SK-N-MC (cell line): ENCODE measurements around the gene ANAPC15.

Source experiments
- DNase-seq: peaks from one replicate; pipeline ENCODE4 v3.0.0-alpha.2; 2011; ENCODE audit warnings: low read depth, low spot score
- H3K27ac ChIP-seq: fragments of 200-600 bp; sonication (generic); 2 replicates; pipeline ENCODE4 v1.5.1; 2016; ENCODE audit warnings: mixed run types
- H3K36me3 ChIP-seq: fragments of 200-600 bp; sonication (generic); 2 replicates; pipeline ENCODE4 v1.6.1; 2017; ENCODE audit warnings: antibody characterized with exemption, low read length, mixed read lengths; ENCODE audit not compliant: insufficient read depth
- H3K4me3 ChIP-seq: fragments of 200-600 bp; sonication (generic); 2 replicates; pipeline ENCODE4 v1.5.1; 2016
- H3K9ac ChIP-seq: fragments of 200-600 bp; sonication (generic); 2 replicates; pipeline ENCODE4 v1.8.0; 2017; ENCODE audit warnings: mixed run types, mixed read lengths; ENCODE audit not compliant: insufficient read length
- H3K9me3 ChIP-seq: fragments of 200-600 bp; sonication (generic); 2 replicates; pipeline ENCODE4 v1.6.1; 2017; ENCODE audit warnings: low read depth, mild to moderate bottlenecking, antibody characterized with exemption, low read length, moderate library complexity, mixed read lengths
- EZH2 ChIP-seq: fragments of 200-600 bp; sonication (generic); IDR thresholded peaks from one replicate; pipeline ENCODE4 v1.6.1; 2017; ENCODE audit warnings: antibody characterized with exemption
- FOXP2 ChIP-seq: optimal IDR thresholded peaks from 2 replicates; pipeline ENCODE3; 2011; ENCODE audit warnings: mild to moderate bottlenecking, moderate library complexity; ENCODE audit not compliant: insufficient read depth; ENCODE audit errors: extremely low read length, control extremely low read depth
- POLR2AphosphoS5 ChIP-seq: IDR thresholded peaks from 2 replicates; pipeline ENCODE4 v1.6.1; 2012; ENCODE audit warnings: mild to moderate bottlenecking, low read depth, low read length, borderline replicate concordance

The ANAPC15 gene

DNA sequence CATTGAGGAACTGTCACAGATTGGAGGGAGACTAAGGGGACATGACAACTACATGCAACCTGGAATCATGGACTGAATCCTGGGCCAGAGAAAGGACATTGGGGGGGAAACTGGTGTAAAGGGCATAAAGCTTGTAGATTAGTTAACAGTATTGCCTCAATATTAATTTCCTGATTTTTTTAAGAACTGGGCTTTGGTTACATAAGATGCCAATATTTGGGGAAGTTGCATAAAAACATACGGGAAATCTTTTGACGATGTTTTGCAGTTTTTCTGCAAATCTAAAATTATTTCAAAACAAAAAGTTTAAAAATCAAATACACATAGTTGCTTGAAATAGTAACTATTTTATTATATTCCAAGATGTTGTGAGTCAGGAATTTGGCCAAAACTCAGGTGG is 20.2 kb upstream of the ANAPC15 start:
- Histone ChIP-seq H3K4me3 (no peak overlapping the region), H3K36me3 (no peaks in the 10 kb centered on the region), H3K27ac (no peak overlapping the region), H3K9me3 (peaks cover 8% of the 10 kb centered on the region; the same call in 1 of the 2 replicates), H3K9ac (no peak overlapping the region)
- DNase-seq, result no peak
- no peak for TF ChIP-seq FOXP2
- no peak for TF ChIP-seq EZH2
- TF ChIP-seq POLR2AphosphoS5, result no peak

DNA sequence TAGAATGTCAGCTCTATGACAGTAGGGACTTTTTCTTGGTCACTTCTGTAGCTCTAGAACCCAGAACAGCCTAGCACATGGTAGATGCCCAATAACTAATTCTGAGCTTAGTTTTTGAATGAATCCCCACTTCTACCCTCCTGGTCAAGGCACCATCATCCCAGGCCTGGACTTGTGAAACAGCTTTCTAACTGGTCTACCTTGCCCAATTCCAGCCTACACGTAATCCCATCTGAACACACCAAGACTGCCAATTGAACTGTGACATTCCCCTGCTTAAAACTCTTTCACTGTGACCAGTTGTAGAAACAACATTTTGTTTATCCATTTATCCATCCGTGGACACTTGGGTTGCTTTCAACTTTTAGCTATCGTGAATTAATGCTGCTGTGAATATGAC is 16.9 kb upstream of the ANAPC15 start:
- H3K9ac ChIP-seq, result no peak overlapping the region
- H3K9me3 ChIP-seq, result peaks cover 8% of the 10 kb centered on the region; the same call in 1 of the 2 replicates
- no peak overlapping the region for H3K4me3 ChIP-seq
- TF ChIP-seq POLR2AphosphoS5 (no peak), EZH2 (no peak), FOXP2 (no peak)
- H3K27ac ChIP-seq, result no peak overlapping the region
- no peak for DNase-seq
- no peaks in the 10 kb centered on the region for H3K36me3 ChIP-seq

DNA sequence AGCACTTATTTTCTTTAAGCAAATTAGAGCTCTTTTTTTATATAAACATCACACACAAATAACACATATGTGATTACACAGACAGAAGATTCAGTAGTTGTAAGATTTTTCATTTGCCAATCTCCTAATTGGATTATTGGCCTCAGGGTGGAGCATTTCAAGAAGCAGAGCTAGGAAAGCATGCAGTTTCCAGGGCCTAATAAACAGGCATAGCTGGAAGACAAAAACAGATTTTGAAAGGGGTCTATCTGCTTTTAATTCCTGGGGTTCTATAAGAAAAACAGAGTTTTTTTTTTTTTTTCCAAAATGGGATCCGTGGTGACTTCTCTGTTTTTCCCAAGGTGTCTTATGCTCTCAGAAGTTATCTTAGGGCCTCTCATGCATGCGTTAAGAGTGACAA is 15.4 kb upstream of the ANAPC15 start:
- H3K36me3 ChIP-seq, result no peaks in the 10 kb centered on the region
- H3K27ac ChIP-seq, result no peak overlapping the region
- H3K9ac ChIP-seq, result no peak overlapping the region
- TF ChIP-seq EZH2, result no peak
- TF ChIP-seq FOXP2, result no peak
- TF ChIP-seq POLR2AphosphoS5, result no peak
- H3K4me3 ChIP-seq, result no peak overlapping the region
- DNase-seq, result no peak
- H3K9me3 ChIP-seq, result peaks cover 8% of the 10 kb centered on the region; the same call in 1 of the 2 replicates

DNA sequence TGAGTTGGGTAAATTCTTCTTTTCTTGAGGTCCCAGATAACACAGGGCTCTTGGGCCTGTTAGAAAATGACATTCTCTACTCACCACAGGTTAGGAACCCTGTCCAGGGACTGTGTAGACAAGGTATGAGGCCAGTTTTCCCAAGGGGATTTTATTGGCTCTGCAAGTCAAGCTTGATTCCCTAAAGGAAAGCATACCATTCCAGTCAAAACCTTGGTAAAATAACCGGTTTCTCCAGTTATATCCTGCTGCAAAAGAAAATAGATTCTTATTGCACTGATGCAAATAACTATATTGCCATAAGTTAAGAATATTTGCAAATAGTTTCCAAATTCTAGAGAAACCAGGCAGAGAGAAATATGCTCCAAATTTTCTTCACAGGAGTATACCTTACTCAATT is 13.5 kb upstream of the ANAPC15 start:
- H3K9me3 ChIP-seq, result peaks cover 8% of the 10 kb centered on the region; the same call in 1 of the 2 replicates
- no peaks in the 10 kb centered on the region for H3K36me3 ChIP-seq
- DNase-seq, result no peak
- TF ChIP-seq POLR2AphosphoS5, result no peak
- no peak for TF ChIP-seq FOXP2
- no peak for TF ChIP-seq EZH2
- no peak overlapping the region for H3K4me3 ChIP-seq
- H3K27ac ChIP-seq, result no peak overlapping the region
- H3K9ac ChIP-seq, result no peak overlapping the region

DNA sequence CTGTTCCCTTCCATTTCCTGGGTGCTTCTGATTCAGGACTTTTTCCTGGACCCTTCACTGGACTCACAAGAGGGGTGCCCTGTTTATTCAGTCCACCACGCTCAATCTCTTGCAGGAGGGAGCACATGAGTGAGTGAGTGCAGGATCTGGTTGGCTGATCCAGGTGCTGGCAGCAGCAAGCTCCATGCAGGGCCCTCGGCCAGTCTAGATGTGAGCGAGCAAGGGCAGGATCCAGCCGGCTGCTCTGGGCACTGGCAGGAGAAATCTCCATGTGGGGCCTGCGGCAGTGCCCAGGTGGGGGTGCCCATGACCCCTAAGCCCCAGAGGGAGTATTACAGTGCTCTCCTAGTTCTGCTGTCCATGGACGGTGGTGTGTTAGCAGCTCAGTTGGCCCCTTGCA is 11.6 kb upstream of the ANAPC15 start:
- H3K9me3 ChIP-seq, result peaks cover 8% of the 10 kb centered on the region; the same call in 1 of the 2 replicates
- no peak overlapping the region for H3K4me3 ChIP-seq
- DNase-seq, result no peak
- no peak overlapping the region for H3K27ac ChIP-seq
- H3K9ac ChIP-seq, result no peak overlapping the region
- no peaks in the 10 kb centered on the region for H3K36me3 ChIP-seq
- TF ChIP-seq FOXP2, result no peak
- no peak for TF ChIP-seq POLR2AphosphoS5
- TF ChIP-seq EZH2, result no peak

DNA sequence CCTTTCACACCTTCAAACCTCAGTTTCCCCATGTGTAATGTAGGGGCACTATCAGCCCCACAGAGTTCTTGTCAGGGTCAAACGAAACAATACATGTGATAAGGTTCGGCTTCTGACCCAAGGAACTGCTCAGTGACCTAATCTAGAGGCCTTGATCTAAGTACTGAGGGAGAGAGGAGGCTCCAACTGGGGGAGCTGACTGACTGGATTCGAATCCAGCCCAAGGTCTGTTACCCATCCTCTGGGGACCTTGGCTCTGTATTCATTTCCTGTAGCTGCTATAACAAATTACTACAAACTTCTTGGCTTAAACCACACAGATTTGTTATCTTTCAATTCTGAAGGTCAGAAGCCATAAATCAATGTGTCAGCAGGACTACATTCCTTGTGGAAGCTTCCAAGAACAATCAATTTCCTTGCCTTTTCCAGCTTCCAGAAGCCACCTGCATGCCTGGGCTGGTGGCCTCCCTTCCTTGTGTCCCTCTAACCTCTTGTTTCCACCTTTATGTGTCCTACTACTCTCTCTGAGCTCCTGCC is 10.7 kb upstream of the ANAPC15 start:
- Histone ChIP-seq H3K27ac (no peak overlapping the region), H3K9ac (no peak overlapping the region), H3K4me3 (no peak overlapping the region), H3K9me3 (peaks cover 2% of the 10 kb centered on the region; the same call in 1 of the 2 replicates), H3K36me3 (no peaks in the 10 kb centered on the region)
- no peak for TF ChIP-seq POLR2AphosphoS5
- no peak for TF ChIP-seq FOXP2
- no peak for TF ChIP-seq EZH2
- DNase-seq, result no peak

DNA sequence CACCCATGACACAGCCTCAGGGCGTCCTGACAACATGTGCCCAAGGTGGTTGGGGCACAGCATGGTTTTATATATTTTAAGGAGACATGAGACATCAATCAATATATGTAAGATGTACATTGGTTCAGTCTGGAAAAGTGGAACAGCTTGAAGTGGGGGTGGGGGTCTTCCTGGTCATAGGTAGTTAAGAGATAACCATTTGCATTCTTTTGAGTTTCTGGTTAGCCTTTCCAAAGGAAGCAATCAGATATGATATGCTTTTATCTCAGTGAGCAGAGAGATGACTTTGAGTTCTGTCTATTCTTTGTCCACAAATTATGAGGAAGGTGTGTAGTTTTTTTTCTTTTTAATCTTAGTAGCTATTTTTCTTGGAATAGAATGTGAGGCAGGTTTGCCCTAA is 10.1 kb upstream of the ANAPC15 start:
- Histone ChIP-seq H3K36me3 (no peaks in the 10 kb centered on the region), H3K4me3 (no peak overlapping the region), H3K27ac (no peak overlapping the region), H3K9me3 (no peaks in the 10 kb centered on the region), H3K9ac (no peak overlapping the region)
- DNase-seq, result no peak
- TF ChIP-seq FOXP2 (no peak), EZH2 (no peak), POLR2AphosphoS5 (no peak)

DNA sequence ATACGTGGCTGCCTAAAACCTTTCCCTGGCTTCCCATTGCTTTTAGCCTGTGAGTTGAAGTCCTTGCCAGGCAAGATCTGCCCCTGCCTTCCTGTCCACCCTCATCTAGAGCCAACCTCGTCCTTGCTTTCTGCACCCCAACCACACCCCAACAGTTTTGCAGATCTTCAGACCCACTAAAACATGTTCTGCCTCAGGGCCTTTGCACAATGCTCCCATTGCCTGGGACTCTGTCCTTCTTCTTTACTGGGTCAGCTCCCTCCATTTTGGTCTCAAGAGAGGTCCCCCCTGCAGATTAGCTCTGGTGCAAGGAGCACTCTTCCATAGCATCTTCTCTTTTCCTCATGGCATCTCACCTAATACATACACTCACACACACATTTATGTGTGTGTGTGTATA is 8.4 kb upstream of the ANAPC15 start:
- TF ChIP-seq EZH2 (no peak), POLR2AphosphoS5 (no peak), FOXP2 (no peak)
- Histone ChIP-seq H3K4me3 (no peak overlapping the region), H3K27ac (no peak overlapping the region), H3K36me3 (no peaks in the 10 kb centered on the region), H3K9ac (no peak overlapping the region), H3K9me3 (no peaks in the 10 kb centered on the region)
- DNase-seq, result no peak

DNA sequence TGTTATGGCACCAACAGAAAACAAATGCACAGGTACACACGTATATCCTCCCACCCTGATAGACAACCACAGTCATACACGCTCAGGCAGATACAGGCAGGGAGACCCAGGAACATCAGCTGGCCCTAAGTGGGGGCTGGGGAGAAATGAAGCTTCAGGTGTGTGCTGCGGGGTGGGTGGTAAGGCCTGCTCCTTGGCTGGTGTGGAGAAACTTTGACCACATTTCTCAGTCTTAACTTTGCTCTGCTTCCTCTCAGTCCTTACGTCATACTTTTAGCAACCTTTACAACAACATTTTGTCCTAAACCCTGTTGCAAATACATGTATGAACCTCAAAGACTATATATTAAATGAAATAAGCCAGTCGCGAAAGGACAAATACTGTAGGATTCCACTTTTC is 6.7 kb upstream of the ANAPC15 start:
- DNase-seq, result no peak
- no peak for TF ChIP-seq POLR2AphosphoS5
- no peak for TF ChIP-seq FOXP2
- TF ChIP-seq EZH2, result no peak
- H3K27ac ChIP-seq, result no peak overlapping the region
- H3K4me3 ChIP-seq, result no peak overlapping the region
- no peaks in the 10 kb centered on the region for H3K36me3 ChIP-seq
- H3K9me3 ChIP-seq, result no peaks in the 10 kb centered on the region
- H3K9ac ChIP-seq, result no peak overlapping the region
